SK-N-SH treated with all-trans-retinoic acid at 6 μM for 48 hours (cell line): Measurements from ENCODE around the gene NBAS.
A peak's percentile ranks its signal among the peaks of the same experiment; 100 is the strongest.

Experiments used
- ATAC-seq: fragments of 200-7000 bp; cut with Tn5 transposase; 3 replicates; pipeline ENCODE4 v1.9.1; 2020; ENCODE audit warnings: mild to moderate bottlenecking, moderate library complexity
- ARNTL ChIP-seq: fragments of 450-650 bp; formaldehyde crosslinking; IDR thresholded peaks from 2 replicates; pipeline ENCODE4 v1.5.0; 2020; ENCODE audit warnings: low read depth, mild to moderate bottlenecking, moderate library complexity, borderline replicate concordance
- BACH2 ChIP-seq: fragments of 250-450 bp; sonication (Bioruptor Pico); IDR thresholded peaks from 2 replicates; pipeline ENCODE4 v1.9.0; 2021; ENCODE audit warnings: mild to moderate bottlenecking, borderline replicate concordance
- CSDC2 ChIP-seq: fragments of 250-450 bp; sonication (Bioruptor Pico); IDR thresholded peaks from 2 replicates; pipeline ENCODE4 v1.5.0; 2020; ENCODE audit warnings: mild to moderate bottlenecking, moderate library complexity
- ESRRG ChIP-seq: fragments of 250-450 bp; sonication (Bioruptor Pico); IDR thresholded peaks from 2 replicates; pipeline ENCODE4 v1.6.1; 2021; ENCODE audit warnings: mild to moderate bottlenecking
- GLIS3 ChIP-seq: fragments of 250-450 bp; sonication (Bioruptor Pico); IDR thresholded peaks from 2 replicates; pipeline ENCODE4 v1.5.0; 2020; ENCODE audit warnings: mild to moderate bottlenecking, moderate library complexity
- ISL1 ChIP-seq: fragments of 250-450 bp; sonication (Bioruptor Pico); IDR thresholded peaks from 2 replicates; pipeline ENCODE4 v2.1.2; 2022; ENCODE audit warnings: mild to moderate bottlenecking, moderate library complexity
- OSR1 ChIP-seq: fragments of 250-450 bp; sonication (Bioruptor Pico); IDR thresholded peaks from 2 replicates; pipeline ENCODE4 v1.8.0; 2022; ENCODE audit warnings: moderate library complexity, mild to moderate bottlenecking, inconsistent platforms
- PPARA ChIP-seq: fragments of 250-450 bp; sonication (Bioruptor Pico); IDR thresholded peaks from 2 replicates; pipeline ENCODE4 v1.5.0; 2020; ENCODE audit warnings: mild to moderate bottlenecking, borderline replicate concordance
- RARB ChIP-seq: fragments of 250-450 bp; sonication (Bioruptor Pico); IDR thresholded peaks from 2 replicates; pipeline ENCODE4 v1.8.0; 2021; ENCODE audit warnings: mild to moderate bottlenecking, moderate library complexity
- SNAI2 ChIP-seq: fragments of 250-450 bp; sonication (Bioruptor Pico); IDR thresholded peaks from 2 replicates; pipeline ENCODE4 v1.5.0; 2020; ENCODE audit warnings: mild to moderate bottlenecking, moderate library complexity
- TCF4 ChIP-seq: fragments of 250-450 bp; sonication (Bioruptor Pico); IDR thresholded peaks from 2 replicates; pipeline ENCODE4 v1.8.0; 2021; ENCODE audit warnings: mild to moderate bottlenecking, moderate library complexity, borderline replicate concordance
- TOX ChIP-seq: fragments of 250-450 bp; sonication (Bioruptor Pico); IDR thresholded peaks from 2 replicates; pipeline ENCODE4 v1.8.0; 2021; ENCODE audit warnings: mild to moderate bottlenecking, moderate library complexity, borderline replicate concordance
- ZC3H10 ChIP-seq: fragments of 250-450 bp; sonication (Bioruptor Pico); IDR thresholded peaks from 2 replicates; pipeline ENCODE4 v1.5.1; 2021; ENCODE audit warnings: mild to moderate bottlenecking, moderate library complexity
- ZFP3 ChIP-seq: fragments of 250-450 bp; sonication (Bioruptor Pico); IDR thresholded peaks from 2 replicates; pipeline ENCODE4 v1.5.0; 2020; ENCODE audit warnings: mild to moderate bottlenecking, moderate library complexity
- ZFP30 ChIP-seq: fragments of 450-650 bp; formaldehyde crosslinking; IDR thresholded peaks from 2 replicates; pipeline ENCODE4 v1.5.0; 2022; ENCODE audit warnings: mild to moderate bottlenecking, moderate library complexity
- ZNF565 ChIP-seq: fragments of 450-650 bp; formaldehyde crosslinking; conservative IDR thresholded peaks from 2 replicates; pipeline ENCODE4 v1.5.0; 2020; ENCODE audit warnings: low read depth, mild to moderate bottlenecking, moderate library complexity
- ZNF8 ChIP-seq: fragments of 450-650 bp; formaldehyde crosslinking; IDR thresholded peaks from 2 replicates; pipeline ENCODE4 v1.5.0; 2020; ENCODE audit warnings: mild to moderate bottlenecking, moderate library complexity
- TF ChIP-seq, protein P1 (sequence below): fragments of 250-450 bp; sonication (Bioruptor Pico); IDR thresholded peaks from 2 replicates; pipeline ENCODE4 v1.5.0; 2020; ENCODE audit warnings: mild to moderate bottlenecking, moderate library complexity
- TF ChIP-seq, protein P2 (sequence below): fragments of 250-450 bp; sonication (Bioruptor Pico); IDR thresholded peaks from 2 replicates; pipeline ENCODE4 v1.8.0; 2021; ENCODE audit warnings: low read depth, mild to moderate bottlenecking, moderate library complexity, borderline replicate concordance
- TF ChIP-seq, protein P3 (sequence below): fragments of 250-450 bp; sonication (Bioruptor Pico); IDR thresholded peaks from 2 replicates; pipeline ENCODE4 v1.5.1; 2020; ENCODE audit warnings: low read depth, mild to moderate bottlenecking, moderate library complexity
- TF ChIP-seq, protein P4 (sequence below): fragments of 250-450 bp; sonication (Bioruptor Pico); IDR thresholded peaks from 2 replicates; pipeline ENCODE4 v1.8.0; 2020; ENCODE audit warnings: mild to moderate bottlenecking, moderate library complexity, borderline replicate concordance
- TF ChIP-seq, protein P5 (sequence below): fragments of 250-450 bp; sonication (Bioruptor Pico); IDR thresholded peaks from 2 replicates; pipeline ENCODE4 v1.5.1; 2021; ENCODE audit warnings: mild to moderate bottlenecking, moderate library complexity

Gene NBAS

DNA sequence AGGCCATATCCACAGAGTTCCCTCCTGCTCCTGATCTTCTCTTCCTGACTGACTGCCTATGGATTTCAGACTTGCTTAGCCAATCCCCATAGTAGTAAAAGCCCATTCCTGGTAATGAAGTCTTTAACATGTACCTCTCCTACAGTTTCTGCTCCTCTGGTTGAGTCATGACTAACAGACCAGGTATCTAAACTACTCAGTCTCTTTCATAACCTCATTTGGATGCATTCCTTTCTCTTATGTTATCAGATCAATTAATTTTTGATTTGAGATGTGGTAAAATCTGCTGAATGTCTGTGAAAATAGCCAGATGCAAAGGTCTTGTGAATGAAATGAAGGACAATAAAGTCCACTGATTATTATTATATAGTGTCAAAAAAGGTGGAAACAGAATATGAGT lies 198.0 kb downstream of the NBAS start (continued):
- TF ChIP-seq, protein P1, sequence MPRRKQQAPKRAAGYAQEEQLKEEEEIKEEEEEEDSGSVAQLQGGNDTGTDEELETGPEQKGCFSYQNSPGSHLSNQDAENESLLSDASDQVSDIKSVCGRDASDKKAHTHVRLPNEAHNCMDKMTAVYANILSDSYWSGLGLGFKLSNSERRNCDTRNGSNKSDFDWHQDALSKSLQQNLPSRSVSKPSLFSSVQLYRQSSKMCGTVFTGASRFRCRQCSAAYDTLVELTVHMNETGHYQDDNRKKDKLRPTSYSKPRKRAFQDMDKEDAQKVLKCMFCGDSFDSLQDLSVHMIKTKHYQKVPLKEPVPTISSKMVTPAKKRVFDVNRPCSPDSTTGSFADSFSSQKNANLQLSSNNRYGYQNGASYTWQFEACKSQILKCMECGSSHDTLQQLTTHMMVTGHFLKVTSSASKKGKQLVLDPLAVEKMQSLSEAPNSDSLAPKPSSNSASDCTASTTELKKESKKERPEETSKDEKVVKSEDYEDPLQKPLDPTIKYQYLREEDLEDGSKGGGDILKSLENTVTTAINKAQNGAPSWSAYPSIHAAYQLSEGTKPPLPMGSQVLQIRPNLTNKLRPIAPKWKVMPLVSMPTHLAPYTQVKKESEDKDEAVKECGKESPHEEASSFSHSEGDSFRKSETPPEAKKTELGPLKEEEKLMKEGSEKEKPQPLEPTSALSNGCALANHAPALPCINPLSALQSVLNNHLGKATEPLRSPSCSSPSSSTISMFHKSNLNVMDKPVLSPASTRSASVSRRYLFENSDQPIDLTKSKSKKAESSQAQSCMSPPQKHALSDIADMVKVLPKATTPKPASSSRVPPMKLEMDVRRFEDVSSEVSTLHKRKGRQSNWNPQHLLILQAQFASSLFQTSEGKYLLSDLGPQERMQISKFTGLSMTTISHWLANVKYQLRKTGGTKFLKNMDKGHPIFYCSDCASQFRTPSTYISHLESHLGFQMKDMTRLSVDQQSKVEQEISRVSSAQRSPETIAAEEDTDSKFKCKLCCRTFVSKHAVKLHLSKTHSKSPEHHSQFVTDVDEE (CRISPR knock-in tag): no peak
- TF ChIP-seq ESRRG (CRISPR knock-in tag) (no peak), ZC3H10 (no peak), ZNF8 (CRISPR knock-in tag) (no peak), ARNTL (CRISPR knock-in tag) (no peak), GLIS3 (CRISPR knock-in tag) (no peak)

DNA sequence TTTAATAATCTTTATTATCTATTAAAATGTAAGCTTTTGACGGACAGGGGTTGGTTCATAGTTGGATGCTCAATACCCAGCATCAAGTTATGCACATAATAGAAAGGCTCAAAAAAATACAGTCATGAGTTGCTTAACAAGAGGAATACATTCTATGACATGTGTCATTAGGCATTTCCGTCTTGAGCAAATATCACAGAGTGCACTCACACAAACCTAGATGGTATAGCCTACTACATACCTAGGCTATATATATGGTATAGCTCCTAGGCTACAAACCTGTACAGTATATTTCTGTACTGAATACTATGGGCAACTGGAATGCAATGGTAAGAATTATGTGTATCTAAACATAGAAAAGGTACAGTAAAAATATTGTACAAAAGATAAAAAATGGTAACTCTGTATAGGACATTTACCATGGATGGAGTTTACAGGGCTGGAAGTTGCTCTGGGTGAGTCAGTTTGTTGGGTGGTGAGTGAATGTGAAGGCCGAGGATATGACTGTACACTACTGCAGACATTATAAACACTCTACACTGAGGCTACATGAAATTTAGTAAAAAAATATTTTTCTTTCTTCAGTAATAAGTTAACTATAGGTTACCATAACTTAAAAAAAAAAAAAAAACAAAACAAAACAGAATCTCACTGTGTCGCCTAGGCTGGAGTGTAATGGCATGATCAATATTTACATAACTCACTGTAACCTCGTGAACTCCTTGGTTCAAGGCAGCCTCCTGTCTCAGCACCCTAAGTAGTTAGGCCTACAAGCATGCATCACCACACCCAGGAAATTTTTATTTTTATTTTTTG lies 201.2 kb downstream of the NBAS start:
- TF ChIP-seq SNAI2 (CRISPR knock-in tag) (no peak), ZFP30 (CRISPR knock-in tag) (no peak), ZFP3 (CRISPR knock-in tag) (no peak), ESRRG (CRISPR knock-in tag) (no peak), CSDC2 (CRISPR knock-in tag) (no peak), TOX (CRISPR knock-in tag) (no peak), ISL1 (no peak), ZC3H10 (no peak), OSR1 (CRISPR knock-in tag) (no peak), ZNF8 (CRISPR knock-in tag) (no peak), RARB (no peak), GLIS3 (CRISPR knock-in tag) (no peak)
- TF ChIP-seq, protein P2, sequence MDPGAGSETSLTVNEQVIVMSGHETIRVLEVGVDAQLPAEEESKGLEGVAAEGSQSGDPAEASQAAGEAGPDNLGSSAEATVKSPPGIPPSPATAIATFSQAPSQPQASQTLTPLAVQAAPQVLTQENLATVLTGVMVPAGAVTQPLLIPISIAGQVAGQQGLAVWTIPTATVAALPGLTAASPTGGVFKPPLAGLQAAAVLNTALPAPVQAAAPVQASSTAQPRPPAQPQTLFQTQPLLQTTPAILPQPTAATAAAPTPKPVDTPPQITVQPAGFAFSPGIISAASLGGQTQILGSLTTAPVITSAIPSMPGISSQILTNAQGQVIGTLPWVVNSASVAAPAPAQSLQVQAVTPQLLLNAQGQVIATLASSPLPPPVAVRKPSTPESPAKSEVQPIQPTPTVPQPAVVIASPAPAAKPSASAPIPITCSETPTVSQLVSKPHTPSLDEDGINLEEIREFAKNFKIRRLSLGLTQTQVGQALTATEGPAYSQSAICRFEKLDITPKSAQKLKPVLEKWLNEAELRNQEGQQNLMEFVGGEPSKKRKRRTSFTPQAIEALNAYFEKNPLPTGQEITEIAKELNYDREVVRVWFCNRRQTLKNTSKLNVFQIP: no peak
- TF ChIP-seq, protein P3, sequence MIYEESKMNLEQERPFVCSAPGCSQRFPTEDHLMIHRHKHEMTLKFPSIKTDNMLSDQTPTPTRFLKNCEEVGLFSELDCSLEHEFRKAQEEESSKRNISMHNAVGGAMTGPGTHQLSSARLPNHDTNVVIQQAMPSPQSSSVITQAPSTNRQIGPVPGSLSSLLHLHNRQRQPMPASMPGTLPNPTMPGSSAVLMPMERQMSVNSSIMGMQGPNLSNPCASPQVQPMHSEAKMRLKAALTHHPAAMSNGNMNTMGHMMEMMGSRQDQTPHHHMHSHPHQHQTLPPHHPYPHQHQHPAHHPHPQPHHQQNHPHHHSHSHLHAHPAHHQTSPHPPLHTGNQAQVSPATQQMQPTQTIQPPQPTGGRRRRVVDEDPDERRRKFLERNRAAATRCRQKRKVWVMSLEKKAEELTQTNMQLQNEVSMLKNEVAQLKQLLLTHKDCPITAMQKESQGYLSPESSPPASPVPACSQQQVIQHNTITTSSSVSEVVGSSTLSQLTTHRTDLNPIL (CRISPR knock-in tag): no peak
- TF ChIP-seq, protein P4, sequence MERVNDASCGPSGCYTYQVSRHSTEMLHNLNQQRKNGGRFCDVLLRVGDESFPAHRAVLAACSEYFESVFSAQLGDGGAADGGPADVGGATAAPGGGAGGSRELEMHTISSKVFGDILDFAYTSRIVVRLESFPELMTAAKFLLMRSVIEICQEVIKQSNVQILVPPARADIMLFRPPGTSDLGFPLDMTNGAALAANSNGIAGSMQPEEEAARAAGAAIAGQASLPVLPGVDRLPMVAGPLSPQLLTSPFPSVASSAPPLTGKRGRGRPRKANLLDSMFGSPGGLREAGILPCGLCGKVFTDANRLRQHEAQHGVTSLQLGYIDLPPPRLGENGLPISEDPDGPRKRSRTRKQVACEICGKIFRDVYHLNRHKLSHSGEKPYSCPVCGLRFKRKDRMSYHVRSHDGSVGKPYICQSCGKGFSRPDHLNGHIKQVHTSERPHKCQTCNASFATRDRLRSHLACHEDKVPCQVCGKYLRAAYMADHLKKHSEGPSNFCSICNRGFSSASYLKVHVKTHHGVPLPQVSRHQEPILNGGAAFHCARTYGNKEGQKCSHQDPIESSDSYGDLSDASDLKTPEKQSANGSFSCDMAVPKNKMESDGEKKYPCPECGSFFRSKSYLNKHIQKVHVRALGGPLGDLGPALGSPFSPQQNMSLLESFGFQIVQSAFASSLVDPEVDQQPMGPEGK: no peak
- TF ChIP-seq, protein P1 (CRISPR knock-in tag): no peak
- ATAC-seq: peak; percentile 83

DNA sequence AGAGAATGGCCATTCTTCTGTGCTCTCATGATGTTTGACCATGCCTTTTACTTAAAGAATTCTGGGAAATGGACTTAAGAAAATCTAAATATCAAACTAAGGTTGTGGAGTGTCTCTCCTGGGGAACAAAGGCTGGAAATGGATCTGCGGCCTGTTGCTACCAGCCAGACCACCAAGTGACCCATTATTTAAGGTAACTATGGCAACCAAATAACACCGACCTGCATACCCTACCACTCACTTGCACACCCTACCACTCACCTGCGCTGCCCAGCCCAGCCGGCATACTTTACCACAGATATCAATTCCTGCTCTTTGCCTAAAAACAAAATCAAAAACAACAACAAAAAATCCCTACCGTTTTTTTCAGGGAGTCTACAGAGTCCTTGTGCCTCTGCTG lies 203.2 kb downstream of the NBAS start:
- ATAC-seq: no peak
- TF ChIP-seq PPARA (CRISPR knock-in tag) (no peak), ZFP30 (CRISPR knock-in tag) (no peak), SNAI2 (CRISPR knock-in tag) (no peak), ZFP3 (CRISPR knock-in tag) (no peak), BACH2 (CRISPR knock-in tag) (no peak), TOX (CRISPR knock-in tag) (no peak), ZNF8 (CRISPR knock-in tag) (no peak), TCF4 (CRISPR knock-in tag) (no peak), ZC3H10 (no peak), ISL1 (no peak), ZNF565 (CRISPR knock-in tag) (no peak)
- TF ChIP-seq, protein P5, sequence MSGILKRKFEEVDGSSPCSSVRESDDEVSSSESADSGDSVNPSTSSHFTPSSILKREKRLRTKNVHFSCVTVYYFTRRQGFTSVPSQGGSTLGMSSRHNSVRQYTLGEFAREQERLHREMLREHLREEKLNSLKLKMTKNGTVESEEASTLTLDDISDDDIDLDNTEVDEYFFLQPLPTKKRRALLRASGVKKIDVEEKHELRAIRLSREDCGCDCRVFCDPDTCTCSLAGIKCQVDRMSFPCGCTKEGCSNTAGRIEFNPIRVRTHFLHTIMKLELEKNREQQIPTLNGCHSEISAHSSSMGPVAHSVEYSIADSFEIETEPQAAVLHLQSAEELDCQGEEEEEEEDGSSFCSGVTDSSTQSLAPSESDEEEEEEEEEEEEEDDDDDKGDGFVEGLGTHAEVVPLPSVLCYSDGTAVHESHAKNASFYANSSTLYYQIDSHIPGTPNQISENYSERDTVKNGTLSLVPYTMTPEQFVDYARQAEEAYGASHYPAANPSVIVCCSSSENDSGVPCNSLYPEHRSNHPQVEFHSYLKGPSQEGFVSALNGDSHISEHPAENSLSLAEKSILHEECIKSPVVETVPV (CRISPR knock-in tag): no peak
- TF ChIP-seq, protein P3 (CRISPR knock-in tag): no peak
